Adrenal gland (tissue), 12 donors: Measurements from ENCODE around the gene BCAS4. TPM values are rescaled to one million over a fixed set of nuclear protein-coding genes. Genes with fewer than 3 reads are reported as not detected.

Experiments
- DNase-seq, 7 donors: peaks; one replicate each; pipeline ENCODE4 v3.0.0-alpha.2; 2019 to 2020
- H3K27ac ChIP-seq, 5 donors: fragments of 200-600 bp; sonication (generic) in 4 of 5; 1 replicate in 3 of 5; 2 replicates in 2 of 5; pipeline versions ENCODE4 v1.5.1 to v1.8.0; 2016 to 2020; ENCODE audit warnings: mild to moderate bottlenecking in 1 of 5
- H3K27me3 ChIP-seq: fragments of 200-600 bp; 2 replicates; pipeline ENCODE4 v1.8.0; 2021
- H3K36me3 ChIP-seq, 2 donors: fragments of 200-600 bp; replicated peaks in 1 of 2; 1 replicate in 1 of 2; 2 replicates in 1 of 2; pipeline versions ENCODE4 v1.5.1 to v1.8.0; 2018 to 2022
- H3K4me1 ChIP-seq, 2 donors: fragments of 200-600 bp; replicated peaks in 1 of 2; 1 replicate in 1 of 2; 2 replicates in 1 of 2; pipeline versions ENCODE4 v1.5.1 to v1.8.0; 2018 to 2021
- H3K4me3 ChIP-seq, 4 donors: fragments of 200-600 bp; sonication (generic) in 3 of 4; one replicate each; pipeline ENCODE4 v1.5.1; 2016 to 2018
- H3K9me3 ChIP-seq, 3 donors: fragments of 200-600 bp; sonication (generic) in 1 of 3; replicated peaks in 1 of 3; 1 replicate in 2 of 3; 2 replicates in 1 of 3; pipeline versions ENCODE4 v1.5.1 to v1.8.0; 2016 to 2021
- POLR2A ChIP-seq, 2 donors: fragments of 450-650 bp; IDR thresholded peaks; one replicate each; pipeline ENCODE4 v1.6.1; 2017; ENCODE audit warnings: antibody characterized with exemption in 2 of 2, mild to moderate bottlenecking in 2 of 2, moderate library complexity in 1 of 2
- WGBS, 4 donors: extraction: QIAGEN DNeasy Blood & Tissue Kit in 2 of 4; methylation state at CpG; one replicate each; pipeline versions ENCODE4 v1.1.5 to v1.1.7; 2013 to 2017; 5-methylcytosine and 5-hydroxymethylcytosine counted together
- intact Hi-C, 2 donors: fragments of 100-400 bp; cut with DNase I; formaldehyde crosslinking; loops; one replicate each; pipeline versions ENCODE4 v1.14.1 to v1.15.0; 2022 to 2023
- polyA plus RNA-seq, 3 donors: library from polyadenylated mRNA; stranded (reverse); fragments of 200-250 nt in 2 of 3; fragments of 350-450 nt in 1 of 3; fragmentation: Illumina TruSeq in 1 of 3; extraction: RNeasy Lipid Tissue Mini Kit (QIAGEN cat#74804) in 1 of 3; gene quantifications; one replicate each; pipeline ENCODE4 v1.2.3, GENCODE V29; 2013 to 2014
- total RNA-seq, 9 donors: library from RNA; depleted of rRNA in 4 of 9; stranded (reverse); fragments of >200 nt in 4 of 9; fragments of 120-200 nt in 1 of 9; fragmentation: NEBNext Ultra II Directional in 1 of 9; extraction: Animal tissue kit (Norgen Biotek cat#: 25700) in 1 of 9; gene quantifications; one replicate each; pipeline versions ENCODE4 v1.1.0 to v1.2.4, GENCODE V29; 2013 to 2023
- TF ChIP-seq, protein P1 (sequence below), 6 experiments: fragments of 450-650 bp in 4 of 6; fragments of 200-600 bp in 2 of 6; sonication (generic) in 1 of 6; IDR thresholded peaks; 1 replicate in 5 of 6; 2 replicates in 1 of 6; pipeline versions ENCODE4 v1.5.1 to v1.8.0; 2016 to 2021; ENCODE audit warnings: antibody characterized with exemption in 6 of 6, mild to moderate bottlenecking in 2 of 6, moderate library complexity in 1 of 6
- donor health status: healthy with polysubstance abuse.
- donor health status: Bipolar disorder and iron deficiency.
- donor health status: DM: yes; HTN: yes; CAD: no.
- donor health status: DM: no; HTN: no; CAD: no.
- donor health status: DM: no; HTN: no; CAD: no.
- donor health status: DM: yes; HTN: yes; CAD: no.

The BCAS4 gene
- total and polyA plus RNA-seq, 12 donors = 0.66 to 5.1 (median 1.5) TPM

DNA sequence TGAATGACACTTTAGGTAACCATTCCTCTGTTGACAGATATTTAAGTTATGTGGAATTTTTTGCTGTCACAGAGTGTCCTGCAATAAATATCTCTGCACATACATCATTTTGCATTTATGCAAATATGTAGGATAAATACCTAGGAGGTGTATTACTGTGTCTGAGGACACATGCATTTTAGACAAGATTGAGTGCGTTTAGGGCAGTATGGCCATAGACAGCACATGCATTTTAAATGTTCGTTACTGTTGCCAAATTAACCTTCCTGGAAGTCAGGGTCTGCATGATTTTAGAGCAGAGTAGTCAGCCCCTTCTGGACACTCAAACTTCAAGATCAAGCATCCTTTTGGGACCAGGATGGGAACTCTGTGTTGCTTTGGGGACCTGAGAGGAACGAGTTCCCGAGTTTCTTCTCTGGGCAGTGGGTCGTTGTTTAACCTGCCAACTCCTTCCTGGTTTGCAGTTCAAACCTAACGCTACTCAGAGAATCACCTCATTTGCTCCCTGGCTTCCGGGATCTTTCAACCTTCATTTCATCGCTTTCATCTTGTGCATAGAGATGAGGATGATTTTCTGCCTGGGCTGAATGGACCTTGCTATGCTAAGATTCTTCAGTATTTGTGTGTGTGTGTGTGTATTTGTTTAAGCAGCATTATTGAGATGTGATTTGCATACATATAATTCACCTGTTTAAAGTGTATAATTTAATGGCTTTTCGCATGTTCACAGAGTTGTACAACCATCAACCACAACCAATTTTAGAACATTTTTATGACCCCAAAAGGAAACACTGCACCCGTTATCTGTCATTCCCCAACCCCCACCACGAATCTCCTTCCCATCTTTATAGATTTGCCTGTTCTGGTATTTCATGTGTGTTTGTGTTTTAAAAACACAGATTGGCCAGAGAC, 9.8 kb downstream of the BCAS4 start:
- Histone ChIP-seq H3K36me3 (no peaks in the 10 kb centered on the region), H3K27me3 (no peaks in the 10 kb centered on the region), H3K9me3 (no peaks in the 10 kb centered on the region), H3K4me1 (no peaks in the 10 kb centered on the region), H3K27ac (no peak overlapping the region), H3K4me3 (no peak overlapping the region)
- DNase-seq = no peak
- TF ChIP-seq, protein P1, sequence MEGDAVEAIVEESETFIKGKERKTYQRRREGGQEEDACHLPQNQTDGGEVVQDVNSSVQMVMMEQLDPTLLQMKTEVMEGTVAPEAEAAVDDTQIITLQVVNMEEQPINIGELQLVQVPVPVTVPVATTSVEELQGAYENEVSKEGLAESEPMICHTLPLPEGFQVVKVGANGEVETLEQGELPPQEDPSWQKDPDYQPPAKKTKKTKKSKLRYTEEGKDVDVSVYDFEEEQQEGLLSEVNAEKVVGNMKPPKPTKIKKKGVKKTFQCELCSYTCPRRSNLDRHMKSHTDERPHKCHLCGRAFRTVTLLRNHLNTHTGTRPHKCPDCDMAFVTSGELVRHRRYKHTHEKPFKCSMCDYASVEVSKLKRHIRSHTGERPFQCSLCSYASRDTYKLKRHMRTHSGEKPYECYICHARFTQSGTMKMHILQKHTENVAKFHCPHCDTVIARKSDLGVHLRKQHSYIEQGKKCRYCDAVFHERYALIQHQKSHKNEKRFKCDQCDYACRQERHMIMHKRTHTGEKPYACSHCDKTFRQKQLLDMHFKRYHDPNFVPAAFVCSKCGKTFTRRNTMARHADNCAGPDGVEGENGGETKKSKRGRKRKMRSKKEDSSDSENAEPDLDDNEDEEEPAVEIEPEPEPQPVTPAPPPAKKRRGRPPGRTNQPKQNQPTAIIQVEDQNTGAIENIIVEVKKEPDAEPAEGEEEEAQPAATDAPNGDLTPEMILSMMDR (IDR thresholded peaks at IDR 0.05) = no peak
- TF ChIP-seq POLR2A (IDR thresholded peaks at IDR 0.05) = no peak
- WGBS, 4 donors = 57 to 69% (median 65%) methylated on average over 11 of the region's 11 CpGs
- intact Hi-C loops = no loop called here

DNA sequence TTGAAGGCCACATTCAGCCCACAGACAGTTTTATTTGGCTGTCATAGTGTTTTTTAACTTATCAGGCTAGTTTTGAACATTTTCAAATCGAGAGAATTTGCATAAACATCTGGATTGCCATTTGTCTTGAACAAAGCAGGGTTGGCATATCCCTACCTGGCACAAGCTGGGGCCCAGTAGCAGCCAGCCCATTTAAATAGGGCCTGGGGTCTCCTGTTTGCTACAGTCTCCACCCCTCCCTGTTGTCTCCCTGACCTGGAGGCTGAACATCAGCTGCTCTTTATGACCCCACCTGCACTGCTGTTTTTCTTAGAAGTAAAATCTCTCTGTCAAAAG, 10.5 kb downstream of the BCAS4 start:
- H3K9me3 ChIP-seq = no peaks in the 10 kb centered on the region
- H3K27me3 ChIP-seq = no peaks in the 10 kb centered on the region
- H3K36me3 ChIP-seq = no peaks in the 10 kb centered on the region
- H3K27ac ChIP-seq = no peak overlapping the region
- 46 to 58% (median 52%) methylated on average over 1 of the region's 1 CpG for WGBS, 4 donors
- intact Hi-C loops = no loop called here
- DNase-seq = no peak
- no peaks in the 10 kb centered on the region for H3K4me1 ChIP-seq
- TF ChIP-seq, protein P1 (IDR thresholded peaks at IDR 0.05) = no peak
- no peak for TF ChIP-seq POLR2A (IDR thresholded peaks at IDR 0.05)
- no peak overlapping the region for H3K4me3 ChIP-seq

DNA sequence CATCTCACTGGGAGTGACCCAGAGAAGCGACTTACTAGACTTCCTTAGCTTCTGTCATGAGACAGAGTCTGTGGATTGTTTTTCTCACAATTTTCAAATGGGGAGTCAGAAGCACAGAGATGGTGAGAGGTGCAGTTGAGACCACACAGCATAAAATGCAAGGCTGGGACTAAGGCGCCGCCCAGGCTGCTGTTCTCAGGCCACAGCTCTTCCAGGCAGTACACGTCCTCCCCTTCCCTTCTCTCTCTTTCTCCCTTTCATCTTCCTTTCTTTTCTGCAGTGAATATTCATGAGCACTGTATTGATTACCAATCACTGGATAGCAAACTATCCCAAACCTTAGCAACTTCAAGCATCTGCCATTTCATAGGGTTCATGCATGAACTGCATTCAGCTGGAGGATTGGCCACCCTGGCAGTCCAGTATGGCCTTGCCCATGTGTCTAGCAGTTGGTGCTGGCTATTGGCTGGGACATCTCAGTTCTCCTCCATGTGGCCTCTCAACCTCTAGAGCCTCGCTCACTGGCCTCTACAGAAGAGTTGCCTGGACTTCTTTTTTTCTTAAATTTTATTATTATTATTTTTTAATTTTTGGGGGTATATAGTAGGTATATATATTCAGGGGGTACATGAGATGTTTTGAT, 11.4 kb downstream of the BCAS4 start:
- H3K27ac ChIP-seq = no peak overlapping the region
- 88 to 95% (median 93%) methylated on average over 5 of the region's 5 CpGs for WGBS, 4 donors
- intact Hi-C loops = no loop called here
- H3K4me3 ChIP-seq = no peak overlapping the region
- H3K9me3 ChIP-seq = no peaks in the 10 kb centered on the region
- TF ChIP-seq, protein P1 (IDR thresholded peaks at IDR 0.05) = no peak
- TF ChIP-seq POLR2A (IDR thresholded peaks at IDR 0.05) = no peak
- DNase-seq = no peak
- no peaks in the 10 kb centered on the region for H3K36me3 ChIP-seq
- H3K4me1 ChIP-seq = no peaks in the 10 kb centered on the region
- no peaks in the 10 kb centered on the region for H3K27me3 ChIP-seq

DNA sequence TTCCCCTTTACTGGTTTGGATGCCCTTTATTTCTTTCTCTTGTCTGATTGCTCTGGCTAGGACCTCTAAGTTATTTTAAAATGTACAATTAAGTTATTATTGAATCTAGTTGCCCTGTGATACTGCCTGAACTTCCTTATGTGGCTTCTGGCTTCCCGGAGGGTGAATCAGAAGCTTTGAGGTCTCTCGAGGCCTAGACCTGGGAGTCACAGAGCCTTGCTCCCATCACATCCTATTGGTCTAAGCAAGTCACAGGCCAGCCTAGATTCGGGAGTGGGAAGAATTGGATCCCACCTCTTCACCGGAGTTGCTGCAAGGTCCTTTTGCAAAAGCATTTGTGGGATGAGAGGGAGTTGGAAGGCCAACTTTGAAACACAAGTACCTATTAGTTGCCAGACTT, 15.2 kb downstream of the BCAS4 start:
- Histone ChIP-seq H3K9me3 (no peaks in the 10 kb centered on the region), H3K27ac (no peak overlapping the region), H3K27me3 (no peaks in the 10 kb centered on the region), H3K36me3 (no peaks in the 10 kb centered on the region), H3K4me3 (no peak overlapping the region), H3K4me1 (no peaks in the 10 kb centered on the region)
- TF ChIP-seq, protein P1 (IDR thresholded peaks at IDR 0.05) = no peak
- no peak for TF ChIP-seq POLR2A (IDR thresholded peaks at IDR 0.05)
- 83 to 87% (median 84%) methylated on average over 2 to 4 of the region's 4 CpGs for WGBS, 4 donors
- intact Hi-C loops = loop anchor here in 1 of 2 donors (10.0 kb wide), 1 partner anchor 125 kb away; the partner anchor contains the start of gene ADNP
- no peak for DNase-seq
